PC-9 (cell line): Measurements from ENCODE around the gene TNIK.

Source experiments
- CTCF ChIP-seq: fragments of 200-600 bp; sonication (generic); conservative IDR thresholded peaks from 2 replicates; pipeline ENCODE4 v1.6.1; 2017; ENCODE audit warnings: mixed run types, antibody characterized with exemption, mild to moderate bottlenecking, moderate library complexity
- EZH2 ChIP-seq: fragments of 200-600 bp; sonication (generic); IDR thresholded peaks from 2 replicates; pipeline ENCODE4 v1.8.0; 2017; ENCODE audit warnings: antibody characterized with exemption, low read depth

DNA sequence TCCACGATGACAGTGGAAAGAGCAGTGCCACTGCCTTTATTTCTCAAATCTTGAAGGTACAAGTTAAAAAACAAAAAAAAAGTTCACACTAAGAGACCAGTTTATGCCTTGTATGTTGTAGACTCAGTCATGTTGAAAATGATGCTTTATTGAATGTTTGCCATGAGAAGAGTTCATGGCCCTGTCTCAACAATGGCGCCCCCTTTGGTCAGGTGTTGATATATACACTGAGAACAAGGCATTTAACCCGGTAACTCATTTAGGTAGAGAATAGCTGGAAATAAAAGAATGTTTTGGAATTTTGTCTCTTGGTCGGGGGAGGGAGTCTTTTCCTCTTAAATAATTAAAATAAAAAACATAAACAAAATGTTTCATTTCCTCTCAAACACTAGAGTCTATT, 288.1 kb downstream of the TNIK start:
- peak; percentile 64 for TF ChIP-seq CTCF
- TF ChIP-seq EZH2 = no peak
